GM12891 (cell line): Measurements from ENCODE around the gene UPP2.

Experiments
- POLR2A ChIP-seq: IDR thresholded peaks from 2 replicates; pipeline ENCODE4 v1.6.1; 2011; ENCODE audit warnings: low read depth, low read length, control low read depth
- SPI1 ChIP-seq: IDR thresholded peaks from 2 replicates; pipeline ENCODE4 v1.6.1; 2011; ENCODE audit warnings: low read depth, low read length, control low read depth

DNA sequence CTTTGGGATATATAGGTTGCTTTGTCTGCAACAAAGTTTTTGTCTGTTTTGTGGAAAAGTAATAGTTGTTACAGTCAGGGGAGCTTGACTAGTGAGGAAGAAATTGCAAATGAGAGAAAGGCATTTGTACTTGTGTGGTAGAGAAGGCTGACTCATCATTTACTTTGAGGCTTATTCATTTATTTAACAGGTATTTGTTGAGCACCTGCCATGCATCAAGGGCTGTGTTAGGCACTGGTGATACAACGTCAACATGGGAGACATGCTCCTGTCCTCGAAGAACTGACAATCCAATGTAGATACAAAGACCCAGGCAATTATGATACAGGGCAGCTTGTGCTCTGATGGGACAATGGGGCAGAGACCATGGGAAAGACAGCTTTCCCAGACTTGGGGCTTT, 79.5 kb downstream of the UPP2 start:
- TF ChIP-seq SPI1 (no peak), POLR2A (no peak)
